ENCODE data around the gene SIRPB1.
"Not testable (repeated sequence)": the region's sequence is repeated elsewhere in the genome, so short reads cannot be mapped to it uniquely, and the experiment has no call there.

Gene SIRPB1

GRCh38 chr20:1600736-1601135, 19.1 kb downstream of the SIRPB1 start:
- no peak overlapping the region for H3K4me3 ChIP-seq (replicated peaks; ENCODE audit: low read depth, low read length)
- no peak for DNase-seq (ENCODE audit: low read depth)
- TF ChIP-seq CTCF (IDR thresholded peaks at IDR 0.05; ENCODE audit: low read length, missing control alignments): no peak

GRCh38 chr20:1595333-1595732, 24.5 kb downstream of the SIRPB1 start:
- TF ChIP-seq CTCF (IDR thresholded peaks at IDR 0.05; ENCODE audit: low read length, missing control alignments): no peak

GRCh38 chr20:1588533-1589460, 31.0 kb downstream of the SIRPB1 start:
- no peak for TF ChIP-seq CTCF (IDR thresholded peaks at IDR 0.05; ENCODE audit: low read length, missing control alignments)
- no peak overlapping the region for H3K4me3 ChIP-seq (replicated peaks; ENCODE audit: low read depth, low read length)
- DNase-seq (ENCODE audit: low read depth): no peak

More at GRCh38 chr20:1595333-1595732, 24.5 kb downstream of the SIRPB1 start:
- H3K4me3 ChIP-seq (replicated peaks; ENCODE audit: low read depth, low read length): no peak overlapping the region
- no peak for DNase-seq (ENCODE audit: low read depth)

GRCh38 chr20:1587781-1588532, 31.9 kb downstream of the SIRPB1 start:
- no peak overlapping the region for H3K4me3 ChIP-seq (replicated peaks; ENCODE audit: low read depth, low read length)
- TF ChIP-seq CTCF (IDR thresholded peaks at IDR 0.05; ENCODE audit: low read length, missing control alignments): no peak
- no peak for DNase-seq (ENCODE audit: low read depth)

GRCh38 chr20:1579488-1579887, 40.3 kb downstream of the SIRPB1 start:
- TF ChIP-seq CTCF (IDR thresholded peaks at IDR 0.05; ENCODE audit: low read length, missing control alignments): no peak
- DNase-seq (ENCODE audit: low read depth): no peak
- H3K4me3 ChIP-seq (replicated peaks; ENCODE audit: low read depth, low read length): no peak overlapping the region

- no peak for DNase-seq (ENCODE audit: low read depth)
- H3K4me3 ChIP-seq (replicated peaks; ENCODE audit: low read depth, low read length): no peak overlapping the region
- no peak for TF ChIP-seq CTCF (IDR thresholded peaks at IDR 0.05; ENCODE audit: low read length, missing control alignments)
These were observed 41.9 kb downstream of the SIRPB1 start for GRCh38 chr20:1577906-1578305.

- not testable (repeated sequence) for H3K4me3 ChIP-seq (replicated peaks; ENCODE audit: low read depth, low read length); DNase-seq (ENCODE audit: low read depth)
These were observed 42.5 kb downstream of the SIRPB1 start for GRCh38 chr20:1577313-1577712.
